HCT116 (cell line): ENCODE data around the gene WWOX. TPM values are rescaled to one million over a fixed set of nuclear protein-coding genes. Genes with fewer than 3 reads are reported as not detected.

ENCODE experiments used
- ATAC-seq: fragments of 200-7000 bp; cut with Tn5 transposase; 2 replicates; pipeline ENCODE4 v1.9.1; 2020; ENCODE audit warnings: mild to moderate bottlenecking, moderate library complexity
- BruUV-seq: library from RNA; stranded (reverse); fragments of 400-500 nt; replicated peaks from 2 replicates; lab custom pipeline; 2021; lab: Mats Ljungman, UMichigan
- CTCF ChIA-PET: fragments of 300-600 bp; sonication (Branson Sonifier 250); formaldehyde crosslinking; loops from one replicate; lab custom pipeline; 2021; ENCODE audit warnings: antibody characterized with exemption; lab: Charles Lee
- POLR2A ChIA-PET: fragments of 300-600, 350-600 bp; sonication (Branson Sonifier 250); formaldehyde crosslinking; loops from one replicate; lab custom pipeline; 2021; ENCODE audit warnings: antibody characterized with exemption; lab: Charles Lee
- RAD21 ChIA-PET, 2 experiments: fragments of 300-600 bp; sonication (Branson Sonifier 250); formaldehyde crosslinking; loops; one replicate each; lab custom pipeline; 2023; ENCODE audit warnings: low total read pairs in 2 of 2; ENCODE audit not compliant: uncharacterized antibody in 2 of 2, unreplicated experiment in 2 of 2, low non-redundant PET in 1 of 2; lab: Charles Lee
- DNase-seq: peaks from one replicate; pipeline ENCODE4 v3.0.0-alpha.2; 2010; ENCODE audit warnings: low read depth, low spot score
- H2AFZ ChIP-seq: fragments of 200-600 bp; shearing (Covaris generic), sonication (generic); 2 replicates; pipeline ENCODE4 v1.6.1; 2017; ENCODE audit warnings: low read depth, mixed run types, mixed read lengths, antibody characterized with exemption, low read length; ENCODE audit not compliant: poor library complexity, severe bottlenecking
- H3K27ac ChIP-seq: 2 replicates; pipeline ENCODE4 v1.5.1; 2012; ENCODE audit warnings: low read depth, low read length
- H3K27me3 ChIP-seq: fragments of 200-600 bp; sonication (generic); 2 replicates; pipeline ENCODE4 v1.6.1; 2016; ENCODE audit warnings: mixed run types, low read length, mixed read lengths; ENCODE audit not compliant: insufficient read depth
- H3K36me3 ChIP-seq, 2 experiments: fragments of 200-500 bp in 1 of 2; fragments of 200-600 bp in 1 of 2; sonication (Bioruptor generic) in 1 of 2; sonication (generic) in 1 of 2; 2 replicates each; pipeline versions ENCODE4 v1.5.1 to v1.6.1; 2014 to 2016; ENCODE audit warnings: low read length in 2 of 2, inconsistent platforms in 1 of 2, mixed read lengths in 1 of 2, mixed run types in 1 of 2; ENCODE audit not compliant: insufficient read depth in 2 of 2, control insufficient read depth in 1 of 2
- H3K4me1 ChIP-seq, 2 experiments: fragments of 200-600 bp in 1 of 2; sonication (generic) in 1 of 2; 2 replicates each; pipeline versions ENCODE4 v1.5.1 to v1.6.1; 2012 to 2017; ENCODE audit warnings: low read length in 2 of 2, inconsistent platforms in 1 of 2, mild to moderate bottlenecking in 1 of 2, mixed read lengths in 1 of 2, mixed run types in 1 of 2, moderate library complexity in 1 of 2; ENCODE audit not compliant: insufficient read depth in 2 of 2, control insufficient read depth in 1 of 2
- H3K4me2 ChIP-seq: fragments of 200-600 bp; sonication (generic); 2 replicates; pipeline ENCODE4 v1.6.1; 2017; ENCODE audit warnings: mixed run types, low read length, mixed read lengths
- H3K4me3 ChIP-seq, 2 experiments: fragments of 200-600 bp in 1 of 2; sonication (generic) in 1 of 2; replicated peaks in 1 of 2; 2 replicates each; pipeline ENCODE4 v1.5.1; 2011 to 2016; ENCODE audit warnings: low read length in 2 of 2, control low read depth in 1 of 2, low read depth in 1 of 2, mild to moderate bottlenecking in 1 of 2, mixed read lengths in 1 of 2, mixed run types in 1 of 2
- H3K79me2 ChIP-seq: fragments of 200-600 bp; sonication (generic); 2 replicates; pipeline ENCODE4 v1.6.1; 2017; ENCODE audit warnings: mild to moderate bottlenecking, mixed run types, low read length, moderate library complexity, mixed read lengths; ENCODE audit not compliant: insufficient read depth
- H3K9ac ChIP-seq: fragments of 200-600 bp; sonication (generic); 2 replicates; pipeline ENCODE4 v1.6.1; 2016; ENCODE audit warnings: low read length, mixed read lengths
- H3K9me2 ChIP-seq: fragments of 200-600 bp; sonication (generic), shearing (Covaris generic); 2 replicates; pipeline ENCODE4 v1.6.1; 2017; ENCODE audit warnings: mixed run types, mild to moderate bottlenecking, moderate library complexity; ENCODE audit not compliant: insufficient read depth
- H3K9me3 ChIP-seq, 2 experiments: fragments of 200-500 bp in 1 of 2; fragments of 200-600 bp in 1 of 2; sonication (Bioruptor generic) in 1 of 2; sonication (generic) in 1 of 2; 2 replicates each; pipeline ENCODE4 v1.6.1; 2014 to 2017; ENCODE audit warnings: low read length in 2 of 2, mixed read lengths in 2 of 2, inconsistent platforms in 1 of 2, low read depth in 1 of 2, mild to moderate bottlenecking in 1 of 2, mixed run types in 1 of 2, moderate library complexity in 1 of 2; ENCODE audit not compliant: control insufficient read depth in 1 of 2, insufficient read depth in 1 of 2
- H4K20me1 ChIP-seq: fragments of 200-600 bp; sonication (generic), shearing (Covaris generic); 2 replicates; pipeline ENCODE4 v1.6.1; 2017; ENCODE audit warnings: mixed run types, mild to moderate bottlenecking, moderate library complexity; ENCODE audit not compliant: insufficient read depth
- ATF3 ChIP-seq: IDR thresholded peaks from 2 replicates; pipeline ENCODE4 v1.6.1; 2012
- CBX3 ChIP-seq: IDR thresholded peaks from 2 replicates; pipeline ENCODE4 v1.6.1; 2012; ENCODE audit warnings: low read depth
- CEBPB ChIP-seq: IDR thresholded peaks from 2 replicates; pipeline ENCODE4 v1.6.1; 2012; ENCODE audit warnings: low read depth
- EGR1 ChIP-seq: IDR thresholded peaks from 2 replicates; pipeline ENCODE4 v1.6.1; 2012; ENCODE audit warnings: low read depth
- ELF1 ChIP-seq: IDR thresholded peaks from 2 replicates; pipeline ENCODE4 v1.6.1; 2012; ENCODE audit warnings: low read depth, borderline replicate concordance
- EZH2phosphoT487 ChIP-seq: fragments of 200-600 bp; IDR thresholded peaks from 2 replicates; pipeline ENCODE4 v1.6.1; 2018; ENCODE audit warnings: antibody characterized with exemption, borderline replicate concordance
- FOSL1 ChIP-seq: IDR thresholded peaks from 2 replicates; pipeline ENCODE4 v1.6.1; 2012; ENCODE audit warnings: low read depth
- POLR2A ChIP-seq: IDR thresholded peaks from 2 replicates; pipeline ENCODE4 v1.7.0; 2011; ENCODE audit warnings: borderline replicate concordance; ENCODE audit not compliant: insufficient read depth, insufficient read length; ENCODE audit errors: extremely low read depth
- POLR2AphosphoS5 ChIP-seq: IDR thresholded peaks from 2 replicates; pipeline ENCODE4 v1.6.1; 2011; ENCODE audit warnings: mild to moderate bottlenecking, low read depth, low read length, moderate library complexity
- RAD21 ChIP-seq: IDR thresholded peaks from 2 replicates; pipeline ENCODE4 v1.6.1; 2012; ENCODE audit warnings: low read depth, mild to moderate bottlenecking
- SIN3A ChIP-seq: IDR thresholded peaks from 2 replicates; pipeline ENCODE4 v1.6.1; 2012; ENCODE audit warnings: low read depth
- SRF ChIP-seq: IDR thresholded peaks from 2 replicates; pipeline ENCODE4 v1.6.1; 2012; ENCODE audit warnings: low read depth
- YY1 ChIP-seq: IDR thresholded peaks from 2 replicates; pipeline ENCODE4 v1.6.1; 2011; ENCODE audit warnings: low read length, low read depth, moderate library complexity, mild to moderate bottlenecking; ENCODE audit not compliant: insufficient replicate concordance; ENCODE audit errors: extremely low read depth
- ZBTB33 ChIP-seq: IDR thresholded peaks from 2 replicates; pipeline ENCODE4 v1.6.1; 2011; ENCODE audit warnings: mild to moderate bottlenecking, low read length, moderate library complexity; ENCODE audit not compliant: insufficient replicate concordance; ENCODE audit errors: extremely low read depth
- intact Hi-C: fragments of 100-400 bp; cut with micrococcal nuclease; formaldehyde crosslinking; loops from 2 replicates; pipeline ENCODE4 v1.10.0; 2022
- total RNA-seq: library from RNA; stranded (reverse); gene quantifications from one replicate; pipeline ENCODE4 v1.2.1, GENCODE V29; 2021; ENCODE audit not compliant: unreplicated experiment

Gene WWOX
- total RNA-seq, 1 experiment from 2014 or later: 13.7 TPM

GRCh38 chr16:78496189-78496588 is 396.7 kb downstream of the WWOX start:
- DNase-seq (no peak), ATAC-seq (no peak)
- H3K4me3 ChIP-seq: no peak overlapping the region
- BruUV-seq: no TSS peak
- RAD21 ChIA-PET: no interaction called here
- POLR2A ChIA-PET: no interaction called here
- H3K9me2 ChIP-seq: no peaks in the 10 kb centered on the region
- no peak overlapping the region for H3K4me2 ChIP-seq
- no peak overlapping the region for H3K27ac ChIP-seq
- H2AFZ ChIP-seq: no peak overlapping the region
- TF ChIP-seq FOSL1 (no peak), CEBPB (no peak), ELF1 (no peak)
- intact Hi-C loops: loop anchor here (1.0 kb wide), 1 partner anchor 14 kb away; no protein-coding TSS in a partner anchor
- H3K36me3 ChIP-seq: no peaks in the 10 kb centered on the region
- H3K4me1 ChIP-seq: no peaks in the 10 kb centered on the region
- H3K9ac ChIP-seq: no peak overlapping the region
- H3K27me3 ChIP-seq: no peaks in the 10 kb centered on the region
- CTCF ChIA-PET: no interaction called here
- H4K20me1 ChIP-seq: no peaks in the 10 kb centered on the region
- no peaks in the 10 kb centered on the region for H3K79me2 ChIP-seq
- no peaks in the 10 kb centered on the region for H3K9me3 ChIP-seq

- no peak overlapping the region for H3K4me2 ChIP-seq
- no peaks in the 10 kb centered on the region for H4K20me1 ChIP-seq
- RAD21 ChIA-PET: no interaction called here
- no peak overlapping the region for H3K9ac ChIP-seq
- no peaks in the 10 kb centered on the region for H3K36me3 ChIP-seq
- H3K4me1 ChIP-seq: no peaks in the 10 kb centered on the region
- intact Hi-C loops: no loop called here
- BruUV-seq: no TSS peak
- DNase-seq: no peak
- TF ChIP-seq FOSL1 (no peak), EGR1 (no peak), CEBPB (no peak), CBX3 (no peak), SIN3A (no peak), EZH2phosphoT487 (no peak), RAD21 (no peak), SRF (no peak), YY1 (no peak), ZBTB33 (no peak), POLR2AphosphoS5 (no peak), ATF3 (no peak), POLR2A (no peak)
- TF ChIP-seq, all 23 proteins: peak for 0
- Histone ChIP-seq H3K9me3 (no peaks in the 10 kb centered on the region), H3K27ac (no peak overlapping the region), H3K27me3 (no peaks in the 10 kb centered on the region), H3K9me2 (no peaks in the 10 kb centered on the region), H2AFZ (no peak overlapping the region), H3K4me3 (no peak overlapping the region), H3K79me2 (no peaks in the 10 kb centered on the region)
- ChIA-PET POLR2A (no interaction called here), CTCF (no interaction called here)
- ATAC-seq: no peak
Observed at GRCh38 chr16:78499399-78499798, 399.9 kb downstream of the WWOX start.
